GM10248 (cell line): ENCODE measurements around the gene GNG7.
"Not testable (repeated sequence)": the region's sequence is repeated elsewhere in the genome, so short reads cannot be mapped to it uniquely, and the experiment has no call there.

Source experiments
- CTCF ChIA-PET: fragments of 300-600 bp; sonication (Branson Sonifier 250); formaldehyde crosslinking; extraction: SDS; loops from one replicate; lab custom pipeline; 2021; ENCODE audit warnings: antibody characterized with exemption; lab: Yijun Ruan, JAX
- POLR2A ChIA-PET: fragments of 350-650 bp; sonication (Branson Sonifier 250); formaldehyde crosslinking; extraction: SDS; loops from one replicate; lab custom pipeline; 2020; ENCODE audit warnings: antibody characterized with exemption; lab: Yijun Ruan, JAX
- DNase-seq: peaks from one replicate; pipeline ENCODE4 v3.0.0; 2012; ENCODE audit errors: extremely low spot score
- CTCF ChIP-seq: IDR thresholded peaks from 2 replicates; pipeline ENCODE4 v1.5.1; 2012; ENCODE audit warnings: mild to moderate bottlenecking, low read depth; ENCODE audit errors: extremely low read depth, missing control alignments, control extremely low read depth

GNG7 gene

GRCh38 chr19:2469102-2469914, 233.2 kb downstream of the GNG7 start:
- TF ChIP-seq CTCF, result no peak
- no peak for DNase-seq
- ChIA-PET CTCF (interaction anchor here (1.0 to 2.3 kb wide), 5 partner anchors 12 to 179 kb away, joined by 3 to 9 read pairs (median 5); partner anchors contain the start of gene LMNB2), POLR2A (interaction anchor here (0.6 to 0.7 kb wide), 3 partner anchors 83 to 357 kb away, joined by 3 to 9 read pairs (median 5); no protein-coding TSS in a partner anchor)

GRCh38 chr19:2468596-2468995, 233.9 kb downstream of the GNG7 start:
- CTCF ChIA-PET, result interaction anchor here (1.1 to 2.3 kb wide), 4 partner anchors 12 to 168 kb away, joined by 3 to 9 read pairs (median 6); partner anchors contain the start of gene LMNB2
- no peak for TF ChIP-seq CTCF
- POLR2A ChIA-PET, result interaction anchor here (0.6 to 0.7 kb wide), 2 partner anchors 84 to 358 kb away, joined by 3 to 9 read pairs; no protein-coding TSS in a partner anchor
- no peak for DNase-seq

GRCh38 chr19:2464389-2464788, 238.1 kb downstream of the GNG7 start:
- POLR2A ChIA-PET, result interaction anchor here (4.4 kb wide), 1 partner anchor 12 kb away, joined by 39 read pairs; the partner anchor contains the start of gene GADD45B
- CTCF ChIA-PET, result interaction anchor here (0.7 to 2.8 kb wide), 3 partner anchors 12 to 149 kb away, joined by 4 to 9 read pairs (median 6); partner anchors contain the start of gene GADD45B

GRCh38 chr19:2463694-2464093, 238.8 kb downstream of the GNG7 start:
- DNase-seq, result not testable (repeated sequence)
- ChIA-PET CTCF (interaction anchor here (1.7 to 2.8 kb wide), 2 partner anchors 13 to 147 kb away, joined by 6 to 9 read pairs; partner anchors contain the start of gene GADD45B), POLR2A (interaction anchor here (0.6 to 4.4 kb wide), 2 partner anchors 13 to 130 kb away, joined by 7 to 39 read pairs; partner anchors contain the start of gene GADD45B)

More at GRCh38 chr19:2464389-2464788, 238.1 kb downstream of the GNG7 start:
- TF ChIP-seq CTCF, result no peak
- DNase-seq, result no peak

- POLR2A ChIA-PET, result interaction anchor here (4.4 kb wide), 1 partner anchor 14 kb away, joined by 39 read pairs; the partner anchor contains the start of gene GADD45B
Observed at GRCh38 chr19:2462635-2463421, 239.7 kb downstream of the GNG7 start.

More at GRCh38 chr19:2462635-2463421, 239.7 kb downstream of the GNG7 start:
- no peak for DNase-seq
- CTCF ChIA-PET, result interaction anchor here (0.6 to 2.8 kb wide), 4 partner anchors 9 to 151 kb away, joined by 3 to 9 read pairs (median 4); no protein-coding TSS in a partner anchor
- no peak for TF ChIP-seq CTCF
